GM23338 (cell line): ENCODE results near the gene GJA1. TPM values are rescaled to one million over a fixed set of nuclear protein-coding genes. Genes with fewer than 3 reads are reported as not detected.

ENCODE experiments used
- ATAC-seq: fragments of 200-7000 bp; cut with Tn5 transposase; 3 replicates; pipeline ENCODE4 v1.9.1; 2020
- DNase-seq: peaks from one replicate; pipeline ENCODE4 v3.0.0-alpha.2; 2015; ENCODE audit warnings: low spot score
- H2AFZ ChIP-seq: fragments of 200-600 bp; sonication (generic); 2 replicates; pipeline ENCODE4 v1.8.0; 2016; ENCODE audit warnings: antibody characterized with exemption, mild to moderate bottlenecking, moderate library complexity
- H3F3A ChIP-seq: fragments of 200-600 bp; sonication (generic); replicated peaks from 2 replicates; pipeline ENCODE4 v1.8.0; 2017; ENCODE audit warnings: antibody characterized with exemption, mixed run types, low read depth
- H3K27ac ChIP-seq: fragments of 200-600 bp; sonication (generic); 2 replicates; pipeline ENCODE4 v1.6.1; 2016; ENCODE audit warnings: low read depth
- H3K27me3 ChIP-seq: fragments of 200-600 bp; sonication (generic); 2 replicates; pipeline ENCODE4 v1.8.0; 2016; ENCODE audit warnings: mild to moderate bottlenecking, mixed run types, moderate library complexity; ENCODE audit not compliant: insufficient read depth
- H3K36me3 ChIP-seq: fragments of 200-600 bp; sonication (generic); 2 replicates; pipeline ENCODE4 v1.8.0; 2016; ENCODE audit warnings: mild to moderate bottlenecking; ENCODE audit not compliant: insufficient read depth
- H3K4me1 ChIP-seq: fragments of 200-600 bp; sonication (generic); 2 replicates; pipeline ENCODE4 v1.8.0; 2016; ENCODE audit warnings: mild to moderate bottlenecking, moderate library complexity; ENCODE audit not compliant: insufficient read depth
- H3K4me2 ChIP-seq: fragments of 200-600 bp; sonication (generic); 2 replicates; pipeline ENCODE4 v1.7.1; 2017; ENCODE audit warnings: mixed run types
- H3K4me3 ChIP-seq: fragments of 200-600 bp; sonication (generic); 2 replicates; pipeline ENCODE4 v1.6.1; 2016; ENCODE audit warnings: mixed run types
- H3K79me2 ChIP-seq: fragments of 200-600 bp; sonication (generic); replicated peaks from 2 replicates; pipeline ENCODE4 v1.8.0; 2017; ENCODE audit warnings: mild to moderate bottlenecking; ENCODE audit not compliant: insufficient read depth
- H3K9me2 ChIP-seq: fragments of 200-600 bp; sonication (generic); 2 replicates; pipeline ENCODE4 v1.8.0; 2017; ENCODE audit not compliant: insufficient read depth
- H4K20me1 ChIP-seq: fragments of 200-600 bp; sonication (generic); replicated peaks from 2 replicates; pipeline ENCODE4 v1.8.0; 2017; ENCODE audit warnings: mild to moderate bottlenecking; ENCODE audit not compliant: insufficient read depth
- H3K27ac Mint-ChIP-seq: 2 replicates; pipeline ENCODE4 v1.8.0; 2020; ENCODE audit warnings: inconsistent platforms, mild to moderate bottlenecking, moderate library complexity, mixed read lengths
- H3K27me3 Mint-ChIP-seq: 3 replicates; pipeline ENCODE4 v1.8.0; 2022; ENCODE audit warnings: low read depth, mild to moderate bottlenecking, moderate library complexity, mixed read lengths, inconsistent platforms; ENCODE audit not compliant: insufficient read depth, poor library complexity
- H3K36me3 Mint-ChIP-seq: 3 replicates; pipeline ENCODE4 v1.8.0; 2021; ENCODE audit warnings: low read depth, mild to moderate bottlenecking, inconsistent platforms, moderate library complexity, mixed read lengths
- H3K4me1 Mint-ChIP-seq: 3 replicates; pipeline ENCODE4 v1.8.0; 2020; ENCODE audit warnings: mild to moderate bottlenecking, inconsistent platforms, mixed read lengths
- H3K4me3 Mint-ChIP-seq: 3 replicates; pipeline ENCODE4 v1.8.0; 2021; ENCODE audit warnings: moderate library complexity, mild to moderate bottlenecking, inconsistent platforms, mixed read lengths
- H3K9me3 Mint-ChIP-seq: 3 replicates; pipeline ENCODE4 v1.8.0; 2020; ENCODE audit warnings: moderate library complexity, mild to moderate bottlenecking, inconsistent platforms, mixed read lengths
- EZH2 ChIP-seq: fragments of 200-600 bp; sonication (generic); IDR thresholded peaks from one replicate; pipeline ENCODE4 v1.8.0; 2017; ENCODE audit warnings: antibody characterized with exemption, mild to moderate bottlenecking, low read depth; ENCODE audit not compliant: unreplicated experiment
- EZH2phosphoT487 ChIP-seq: fragments of 200-600 bp; sonication (generic); IDR thresholded peaks from one replicate; pipeline ENCODE4 v1.8.1; 2018; ENCODE audit warnings: antibody characterized with exemption; ENCODE audit not compliant: unreplicated experiment
- NANOG ChIP-seq: IDR thresholded peaks from 2 replicates; pipeline ENCODE4 v1.6.1; 2016; ENCODE audit warnings: antibody characterized with exemption, borderline replicate concordance
- POLR2AphosphoS5 ChIP-seq: IDR thresholded peaks from 2 replicates; pipeline ENCODE4 v1.6.1; 2016; ENCODE audit warnings: antibody characterized with exemption, low read depth
- STAT1 ChIP-seq: IDR thresholded peaks from one replicate; pipeline ENCODE4 v1.6.1; 2016; ENCODE audit warnings: antibody characterized with exemption; ENCODE audit not compliant: unreplicated experiment
- ZNF114 ChIP-seq: fragments of 250-450 bp; sonication (Bioruptor Pico); IDR thresholded peaks from 2 replicates; pipeline ENCODE4 v1.5.0; 2020; ENCODE audit warnings: mild to moderate bottlenecking, moderate library complexity
- ZNF331 ChIP-seq: fragments of 250-450 bp; sonication (Bioruptor Pico); IDR thresholded peaks from 2 replicates; pipeline ENCODE4 v1.5.0; 2020; ENCODE audit warnings: low read depth, mild to moderate bottlenecking, moderate library complexity
- polyA plus RNA-seq: library from polyadenylated mRNA; unstranded; fragments of >200 nt; fragmentation: Nextera tagmentation; extraction: Ambion mirVana; gene quantifications from 2 replicates; pipeline ENCODE4 v1.2.1, GENCODE V29; 2016
- total RNA-seq: library from RNA; depleted of rRNA; stranded (reverse); fragments of >200 nt; shearing (Covaris generic); gene quantifications from 2 replicates; pipeline ENCODE4 v1.2.3, GENCODE V29; 2014
- TF ChIP-seq, protein P1 (sequence below): IDR thresholded peaks from one replicate; pipeline ENCODE4 v1.6.1; 2018; ENCODE audit warnings: antibody characterized with exemption; ENCODE audit not compliant: unreplicated experiment
- TF ChIP-seq, protein P2 (sequence below), 2 experiments: fragments of 200-600 bp in 1 of 2; sonication (generic) in 1 of 2; conservative IDR thresholded peaks; 2 replicates each; pipeline versions ENCODE4 v1.5.1 to v1.6.1; 2016 to 2017; ENCODE audit warnings: antibody characterized with exemption in 2 of 2, low read depth in 2 of 2, mild to moderate bottlenecking in 2 of 2, moderate library complexity in 1 of 2

GJA1 gene
- total and polyA plus RNA-seq, 2 experiments from 2014 or later: 262 to 609 TPM

DNA sequence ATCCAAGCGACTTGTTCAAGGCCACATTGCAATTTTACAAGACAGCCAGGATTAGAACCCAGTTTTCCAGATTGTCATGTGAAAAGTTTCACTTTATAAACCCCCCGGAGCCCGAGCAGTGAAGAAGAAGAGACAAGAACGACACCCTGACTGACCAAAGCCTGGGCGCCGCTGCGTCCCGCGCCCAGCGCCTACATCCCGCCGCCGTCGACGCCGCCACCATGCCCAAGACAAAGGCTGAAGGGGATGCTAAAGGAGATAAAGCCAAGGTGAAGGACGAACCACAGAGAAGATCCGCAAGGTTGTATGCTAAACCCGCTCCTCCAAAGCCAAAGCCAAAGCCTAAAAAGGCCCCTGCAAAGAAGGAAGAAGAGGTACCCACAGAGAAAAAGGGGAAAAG, 27.1 kb upstream of the GJA1 start:
- TF ChIP-seq, protein P1, sequence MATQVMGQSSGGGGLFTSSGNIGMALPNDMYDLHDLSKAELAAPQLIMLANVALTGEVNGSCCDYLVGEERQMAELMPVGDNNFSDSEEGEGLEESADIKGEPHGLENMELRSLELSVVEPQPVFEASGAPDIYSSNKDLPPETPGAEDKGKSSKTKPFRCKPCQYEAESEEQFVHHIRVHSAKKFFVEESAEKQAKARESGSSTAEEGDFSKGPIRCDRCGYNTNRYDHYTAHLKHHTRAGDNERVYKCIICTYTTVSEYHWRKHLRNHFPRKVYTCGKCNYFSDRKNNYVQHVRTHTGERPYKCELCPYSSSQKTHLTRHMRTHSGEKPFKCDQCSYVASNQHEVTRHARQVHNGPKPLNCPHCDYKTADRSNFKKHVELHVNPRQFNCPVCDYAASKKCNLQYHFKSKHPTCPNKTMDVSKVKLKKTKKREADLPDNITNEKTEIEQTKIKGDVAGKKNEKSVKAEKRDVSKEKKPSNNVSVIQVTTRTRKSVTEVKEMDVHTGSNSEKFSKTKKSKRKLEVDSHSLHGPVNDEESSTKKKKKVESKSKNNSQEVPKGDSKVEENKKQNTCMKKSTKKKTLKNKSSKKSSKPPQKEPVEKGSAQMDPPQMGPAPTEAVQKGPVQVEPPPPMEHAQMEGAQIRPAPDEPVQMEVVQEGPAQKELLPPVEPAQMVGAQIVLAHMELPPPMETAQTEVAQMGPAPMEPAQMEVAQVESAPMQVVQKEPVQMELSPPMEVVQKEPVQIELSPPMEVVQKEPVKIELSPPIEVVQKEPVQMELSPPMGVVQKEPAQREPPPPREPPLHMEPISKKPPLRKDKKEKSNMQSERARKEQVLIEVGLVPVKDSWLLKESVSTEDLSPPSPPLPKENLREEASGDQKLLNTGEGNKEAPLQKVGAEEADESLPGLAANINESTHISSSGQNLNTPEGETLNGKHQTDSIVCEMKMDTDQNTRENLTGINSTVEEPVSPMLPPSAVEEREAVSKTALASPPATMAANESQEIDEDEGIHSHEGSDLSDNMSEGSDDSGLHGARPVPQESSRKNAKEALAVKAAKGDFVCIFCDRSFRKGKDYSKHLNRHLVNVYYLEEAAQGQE: no peak
- TF ChIP-seq STAT1 (no peak), ZNF331 (no peak), ZNF114 (CRISPR knock-in tag) (no peak)
- Mint-ChIP-seq H3K4me3 (no peak overlapping the region), H3K27me3 (peaks cover 2% of the 10 kb centered on the region), H3K27ac (no peak overlapping the region), H3K4me1 (peaks cover 15% of the 10 kb centered on the region), H3K9me3 (no peaks in the 10 kb centered on the region), H3K36me3 (no peaks in the 10 kb centered on the region)
- H2AFZ ChIP-seq: peak overlapping the region; percentile 90
- peaks cover 11% of the 10 kb centered on the region; the same call in 1 of the 2 replicates for H3K4me1 ChIP-seq
- H3K36me3 ChIP-seq: no peaks in the 10 kb centered on the region
- ATAC-seq: no peak
- no peaks in the 10 kb centered on the region for H3K79me2 ChIP-seq
- no peak for DNase-seq
- no peaks in the 10 kb centered on the region for H3K27me3 ChIP-seq
- H3K9me2 ChIP-seq: no peaks in the 10 kb centered on the region
- H3K4me2 ChIP-seq: no peak overlapping the region
- H3K27ac ChIP-seq: no peak overlapping the region
- H3F3A ChIP-seq: no peaks in the 10 kb centered on the region
- no peak overlapping the region for H3K4me3 ChIP-seq
- H4K20me1 ChIP-seq: no peaks in the 10 kb centered on the region

DNA sequence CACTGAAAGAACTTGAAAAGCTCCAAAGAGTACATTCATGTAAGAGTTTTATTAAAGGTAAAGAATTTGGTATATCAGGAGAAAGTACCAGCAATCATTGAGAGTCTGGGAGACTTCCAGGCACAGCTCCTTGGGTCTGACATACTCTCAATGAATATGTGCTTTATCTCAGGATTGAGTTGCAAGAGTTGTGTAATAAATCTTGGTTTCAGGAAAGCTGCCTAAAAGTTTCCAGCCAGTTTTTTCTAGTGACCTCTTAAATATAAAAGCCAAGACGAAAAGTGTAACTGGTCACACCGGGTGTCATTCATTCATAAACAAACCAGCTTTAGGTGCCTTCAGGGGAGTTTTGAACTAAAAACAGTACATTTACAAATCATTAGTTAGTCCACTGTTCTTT, 21.6 kb upstream of the GJA1 start:
- H3F3A ChIP-seq: no peaks in the 10 kb centered on the region
- H3K27me3 ChIP-seq: no peaks in the 10 kb centered on the region
- H3K4me2 ChIP-seq: no peak overlapping the region
- no peaks in the 10 kb centered on the region for H3K36me3 ChIP-seq
- H3K4me1 Mint-ChIP-seq: no peaks in the 10 kb centered on the region; the same call in 2 of the 3 replicates
- no peak for ATAC-seq
- H4K20me1 ChIP-seq: no peaks in the 10 kb centered on the region
- H3K27ac ChIP-seq: no peak overlapping the region
- H3K27ac Mint-ChIP-seq: no peak overlapping the region
- no peaks in the 10 kb centered on the region for H3K79me2 ChIP-seq
- no peak for TF ChIP-seq EZH2
- no peak for TF ChIP-seq EZH2phosphoT487
- TF ChIP-seq, protein P1: no peak
- no peak for TF ChIP-seq NANOG
- TF ChIP-seq, protein P2, sequence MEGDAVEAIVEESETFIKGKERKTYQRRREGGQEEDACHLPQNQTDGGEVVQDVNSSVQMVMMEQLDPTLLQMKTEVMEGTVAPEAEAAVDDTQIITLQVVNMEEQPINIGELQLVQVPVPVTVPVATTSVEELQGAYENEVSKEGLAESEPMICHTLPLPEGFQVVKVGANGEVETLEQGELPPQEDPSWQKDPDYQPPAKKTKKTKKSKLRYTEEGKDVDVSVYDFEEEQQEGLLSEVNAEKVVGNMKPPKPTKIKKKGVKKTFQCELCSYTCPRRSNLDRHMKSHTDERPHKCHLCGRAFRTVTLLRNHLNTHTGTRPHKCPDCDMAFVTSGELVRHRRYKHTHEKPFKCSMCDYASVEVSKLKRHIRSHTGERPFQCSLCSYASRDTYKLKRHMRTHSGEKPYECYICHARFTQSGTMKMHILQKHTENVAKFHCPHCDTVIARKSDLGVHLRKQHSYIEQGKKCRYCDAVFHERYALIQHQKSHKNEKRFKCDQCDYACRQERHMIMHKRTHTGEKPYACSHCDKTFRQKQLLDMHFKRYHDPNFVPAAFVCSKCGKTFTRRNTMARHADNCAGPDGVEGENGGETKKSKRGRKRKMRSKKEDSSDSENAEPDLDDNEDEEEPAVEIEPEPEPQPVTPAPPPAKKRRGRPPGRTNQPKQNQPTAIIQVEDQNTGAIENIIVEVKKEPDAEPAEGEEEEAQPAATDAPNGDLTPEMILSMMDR (conservative IDR thresholded peaks at IDR 0.05; ENCODE audit: low read depth in 2 of 2): no peak
- TF ChIP-seq POLR2AphosphoS5: no peak
- no peak for TF ChIP-seq ZNF114 (CRISPR knock-in tag)
- H3K9me3 Mint-ChIP-seq: peaks cover 4% of the 10 kb centered on the region; the same call in 2 of the 3 replicates
- no peaks in the 10 kb centered on the region; the same call in 2 of the 3 replicates for H3K36me3 Mint-ChIP-seq
- no peak for DNase-seq
- peak overlapping the region; percentile 80; the same call in 1 of the 2 replicates for H2AFZ ChIP-seq
- no peaks in the 10 kb centered on the region for H3K9me2 ChIP-seq
- H3K4me3 Mint-ChIP-seq: no peak overlapping the region
- H3K4me3 ChIP-seq: no peak overlapping the region
- H3K4me1 ChIP-seq: no peaks in the 10 kb centered on the region
- H3K27me3 Mint-ChIP-seq: peaks cover 3% of the 10 kb centered on the region
